LNCaP clone FGC (cell line): ENCODE data around the gene MAPK8.

Experiments used
- DNase-seq: peaks from one replicate; pipeline ENCODE4 v3.0.0-alpha.2; 2011; ENCODE audit warnings: low read depth
- H3K4me3 ChIP-seq: 2 replicates; pipeline ENCODE4 v1.5.1; 2011; ENCODE audit warnings: mild to moderate bottlenecking, low read depth, low read length, control low read depth
- CTCF ChIP-seq: IDR thresholded peaks from 2 replicates; pipeline ENCODE4 v1.5.1; 2012; ENCODE audit warnings: mild to moderate bottlenecking; ENCODE audit not compliant: control insufficient read depth, insufficient read depth; ENCODE audit errors: extremely low read depth

MAPK8 gene

DNA sequence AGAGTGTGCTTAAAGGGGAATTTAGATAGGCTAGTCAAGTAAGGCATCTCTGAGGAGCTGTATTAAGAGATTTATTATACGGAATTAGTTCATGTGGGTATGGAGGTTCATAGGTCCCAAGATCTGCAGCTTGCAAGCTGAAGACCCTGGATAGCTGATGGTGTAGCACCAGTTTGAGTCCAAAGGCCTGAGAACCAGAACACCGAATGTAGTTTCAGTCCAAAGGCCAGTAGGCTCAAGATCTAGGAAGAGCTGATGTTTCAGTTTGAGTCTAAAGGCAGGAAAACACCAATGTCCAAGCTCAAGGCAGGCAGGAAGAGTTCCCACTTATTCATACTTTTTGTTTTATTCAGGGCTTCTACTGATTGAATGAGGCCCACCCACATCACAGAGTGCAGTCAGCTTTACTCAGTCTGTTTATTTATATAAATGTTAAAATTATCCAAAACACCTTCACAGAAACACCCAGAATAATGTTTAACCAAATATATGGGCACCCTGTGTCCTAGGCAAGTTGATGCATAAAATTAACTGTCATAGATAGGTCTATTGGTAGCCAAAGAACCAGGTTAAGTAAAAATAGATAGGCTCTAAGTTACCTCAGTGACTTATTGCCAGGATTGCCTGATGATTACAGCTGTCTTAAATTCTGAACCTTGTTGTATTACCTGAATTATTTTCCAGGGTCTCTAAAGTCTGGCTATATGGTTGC lies 83.5 kb downstream of the MAPK8 start:
- no peak overlapping the region for H3K4me3 ChIP-seq
- TF ChIP-seq CTCF: no peak
- no peak for DNase-seq

GRCh38 chr10:48390558-48390871 lies 84.0 kb downstream of the MAPK8 start:
- no peak for DNase-seq
- TF ChIP-seq CTCF: no peak
- H3K4me3 ChIP-seq: no peak overlapping the region

DNA sequence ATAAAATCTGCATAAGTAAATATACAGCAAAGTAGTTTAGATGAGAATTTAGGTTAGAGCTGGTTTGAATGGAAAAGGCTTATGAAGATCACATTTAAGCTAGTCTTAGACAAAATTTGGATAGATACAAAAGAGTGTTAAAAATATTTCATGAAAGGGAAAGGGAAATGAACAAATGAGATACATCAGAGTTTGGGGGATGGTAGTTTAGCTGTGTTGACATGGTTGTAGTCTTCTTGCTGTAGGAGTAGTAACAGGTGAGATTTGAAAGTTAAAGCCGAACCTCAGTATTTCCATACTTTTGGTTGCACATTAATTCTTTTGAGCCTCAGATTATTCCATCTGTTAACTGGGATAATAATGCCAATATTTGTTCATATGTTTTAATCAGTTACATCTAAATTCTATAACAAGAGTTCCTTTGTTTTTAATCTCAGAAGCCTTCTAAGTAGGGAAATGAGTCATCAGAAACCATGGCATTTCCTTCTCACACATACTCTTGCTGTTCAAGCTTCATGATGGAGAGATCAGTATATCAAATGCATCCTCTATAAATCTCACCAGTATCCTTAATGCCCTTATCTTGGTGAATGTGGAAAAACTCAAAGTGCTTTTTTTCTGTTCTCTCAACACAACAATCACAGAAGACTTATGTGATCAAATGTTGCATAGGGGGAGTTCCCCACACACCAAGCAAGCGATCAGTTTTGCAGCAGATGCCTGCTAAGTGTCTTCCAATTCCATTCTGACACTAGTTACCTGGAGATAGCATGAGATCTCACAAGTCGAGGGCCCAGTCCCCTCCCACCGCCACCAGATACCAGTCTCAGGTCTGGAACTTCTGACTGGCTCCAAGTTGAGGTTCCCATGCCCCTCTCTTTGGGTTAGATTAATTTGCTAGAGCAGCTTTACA lies 84.7 kb downstream of the MAPK8 start:
- DNase-seq: no peak
- H3K4me3 ChIP-seq: no peak overlapping the region
- TF ChIP-seq CTCF: no peak

GRCh38 chr10:48391994-48392393 lies 85.5 kb downstream of the MAPK8 start:
- no peak for DNase-seq
- H3K4me3 ChIP-seq: no peak overlapping the region
- no peak for TF ChIP-seq CTCF

DNA sequence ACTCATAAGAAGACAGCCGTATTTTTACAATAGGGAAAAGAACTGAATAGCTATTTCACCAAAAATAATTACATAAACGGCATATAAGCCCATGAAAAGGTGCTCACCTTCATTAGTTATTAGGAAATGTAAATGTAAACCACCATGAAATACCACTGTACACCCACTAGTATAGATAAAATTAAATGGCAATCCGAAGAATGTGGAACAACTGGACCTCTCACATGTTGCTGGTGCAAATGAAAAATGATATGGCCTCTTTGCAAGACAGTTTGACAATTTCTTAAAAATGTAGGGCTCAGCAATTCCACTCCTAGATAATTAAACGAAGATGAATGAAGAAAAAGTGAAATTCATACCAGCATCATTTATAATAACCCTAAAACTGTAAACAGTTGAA lies 91.8 kb downstream of the MAPK8 start:
- H3K4me3 ChIP-seq: no peak overlapping the region
- no peak for TF ChIP-seq CTCF
- DNase-seq: no peak

GRCh38 chr10:48399056-48399541 lies 92.6 kb downstream of the MAPK8 start:
- TF ChIP-seq CTCF: no peak
- DNase-seq: no peak
- no peak overlapping the region for H3K4me3 ChIP-seq
